Measurements from ENCODE around the gene CACNG4.

DNA sequence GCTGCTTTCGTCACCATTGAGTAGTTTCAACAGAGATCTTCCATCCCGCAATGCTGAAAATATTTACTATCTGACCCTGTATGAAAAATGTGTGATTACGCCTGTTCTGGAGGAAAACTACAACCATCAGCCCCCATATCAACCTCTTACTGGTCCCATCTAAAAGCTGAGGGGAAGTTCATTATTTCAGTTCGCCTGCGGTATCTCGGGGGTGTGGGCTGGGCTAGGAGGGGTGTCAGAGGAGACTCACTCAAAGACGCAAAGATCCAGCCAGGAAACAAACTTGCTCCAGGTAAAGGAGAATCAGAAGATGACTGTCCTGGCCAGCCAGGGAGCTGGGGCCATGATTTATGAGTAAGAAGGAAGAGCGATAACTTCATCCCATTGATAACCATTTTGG is 93.5 kb downstream of the CACNG4 start:
- TF ChIP-seq, protein P1, sequence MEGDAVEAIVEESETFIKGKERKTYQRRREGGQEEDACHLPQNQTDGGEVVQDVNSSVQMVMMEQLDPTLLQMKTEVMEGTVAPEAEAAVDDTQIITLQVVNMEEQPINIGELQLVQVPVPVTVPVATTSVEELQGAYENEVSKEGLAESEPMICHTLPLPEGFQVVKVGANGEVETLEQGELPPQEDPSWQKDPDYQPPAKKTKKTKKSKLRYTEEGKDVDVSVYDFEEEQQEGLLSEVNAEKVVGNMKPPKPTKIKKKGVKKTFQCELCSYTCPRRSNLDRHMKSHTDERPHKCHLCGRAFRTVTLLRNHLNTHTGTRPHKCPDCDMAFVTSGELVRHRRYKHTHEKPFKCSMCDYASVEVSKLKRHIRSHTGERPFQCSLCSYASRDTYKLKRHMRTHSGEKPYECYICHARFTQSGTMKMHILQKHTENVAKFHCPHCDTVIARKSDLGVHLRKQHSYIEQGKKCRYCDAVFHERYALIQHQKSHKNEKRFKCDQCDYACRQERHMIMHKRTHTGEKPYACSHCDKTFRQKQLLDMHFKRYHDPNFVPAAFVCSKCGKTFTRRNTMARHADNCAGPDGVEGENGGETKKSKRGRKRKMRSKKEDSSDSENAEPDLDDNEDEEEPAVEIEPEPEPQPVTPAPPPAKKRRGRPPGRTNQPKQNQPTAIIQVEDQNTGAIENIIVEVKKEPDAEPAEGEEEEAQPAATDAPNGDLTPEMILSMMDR (IDR thresholded peaks at IDR 0.05 in 8 of 11, conservative IDR thresholded peaks at IDR 0.05 in 3 of 11), result no peak
- no peak for TF ChIP-seq POLR2A (IDR thresholded peaks at IDR 0.05)
- TF ChIP-seq POLR2AphosphoS5 (IDR thresholded peaks at IDR 0.05), result no peak

All from spleen (tissue), 7 donors.